HG03460 (cell line): ENCODE measurements around the gene ZNF133.

Experiments
- ATAC-seq: cut with Tn5 transposase; IDR thresholded peaks from one replicate; pipeline ENCODE4 v1.9.1; 2021; ENCODE audit not compliant: unreplicated experiment

Gene ZNF133

DNA sequence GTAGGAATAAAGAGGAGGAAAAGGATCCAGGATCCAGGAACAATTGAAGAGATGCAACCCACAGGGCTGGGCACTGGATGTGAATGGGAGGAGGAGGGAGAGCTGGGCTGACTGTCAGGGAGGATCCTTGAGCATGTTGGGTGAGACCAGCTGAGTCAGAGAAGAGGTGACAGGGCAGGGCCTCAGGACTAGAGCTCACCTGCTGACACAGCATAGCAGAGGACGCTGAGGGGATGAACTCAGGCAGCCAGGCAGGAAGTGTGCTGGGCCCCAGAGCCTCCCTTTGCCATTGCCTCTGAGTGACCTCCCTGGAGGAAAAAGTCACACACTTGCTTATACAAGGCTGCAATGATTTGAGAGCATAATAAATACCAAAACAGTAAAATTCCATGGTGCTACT, 72.3 kb downstream of the ZNF133 start:
- ATAC-seq: no peak

DNA sequence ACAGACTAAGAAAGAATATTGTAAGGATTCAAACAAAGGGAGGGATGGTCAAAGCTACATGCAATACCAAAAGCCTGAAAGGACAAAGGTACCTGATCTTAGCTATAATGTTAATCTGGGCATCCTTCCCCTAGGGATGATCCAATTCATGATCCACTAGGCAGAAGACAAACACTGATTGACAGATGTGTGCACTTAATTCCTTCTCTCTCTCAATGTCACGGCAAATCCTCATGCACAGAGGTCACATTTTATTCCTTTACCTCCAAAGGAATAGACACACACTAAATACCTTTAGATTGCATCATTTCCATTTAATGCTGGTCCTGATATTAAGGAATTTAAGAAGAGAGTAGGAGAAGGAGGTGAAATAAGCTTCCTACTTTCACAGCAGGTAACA, 73.4 kb downstream of the ZNF133 start:
- ATAC-seq: no peak

DNA sequence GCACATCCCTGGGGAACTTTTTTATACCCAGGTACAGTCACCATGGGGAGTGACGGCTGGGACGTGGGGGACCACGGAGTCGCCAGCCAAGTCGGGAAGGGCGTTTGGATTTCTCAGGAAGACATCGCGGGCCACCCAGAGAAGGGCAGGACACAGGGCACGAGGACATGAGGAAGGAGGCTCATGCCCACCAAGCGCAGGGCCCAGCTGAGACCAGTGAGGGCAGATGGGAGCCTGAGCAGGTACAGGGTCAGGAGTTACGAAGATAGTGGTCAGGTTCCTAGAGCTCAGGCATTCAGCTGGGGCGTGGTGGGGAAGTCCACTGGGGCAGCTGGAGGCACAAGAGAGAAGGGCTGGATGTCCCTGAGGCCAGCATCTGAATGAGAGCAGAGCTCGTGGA, 74.6 kb downstream of the ZNF133 start:
- no peak for ATAC-seq

DNA sequence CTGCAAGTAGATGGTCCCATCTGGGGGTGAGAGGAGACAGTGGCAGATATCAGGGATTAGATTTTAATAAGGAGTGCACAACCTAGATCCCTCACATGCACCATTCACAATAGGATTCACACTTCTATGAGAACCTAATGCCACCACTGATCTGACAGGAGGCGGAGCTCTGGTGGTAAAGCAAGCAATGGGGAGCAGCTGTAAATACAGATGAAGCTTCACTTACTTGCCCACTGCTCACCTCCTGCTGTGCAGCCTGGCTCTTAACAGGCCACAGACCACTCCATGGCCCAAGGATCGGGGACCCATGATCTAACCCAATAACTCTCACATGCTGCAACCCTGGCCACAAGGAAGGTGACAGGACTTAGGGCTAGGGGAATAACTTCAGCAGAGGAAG, 75.4 kb downstream of the ZNF133 start:
- ATAC-seq: no peak

DNA sequence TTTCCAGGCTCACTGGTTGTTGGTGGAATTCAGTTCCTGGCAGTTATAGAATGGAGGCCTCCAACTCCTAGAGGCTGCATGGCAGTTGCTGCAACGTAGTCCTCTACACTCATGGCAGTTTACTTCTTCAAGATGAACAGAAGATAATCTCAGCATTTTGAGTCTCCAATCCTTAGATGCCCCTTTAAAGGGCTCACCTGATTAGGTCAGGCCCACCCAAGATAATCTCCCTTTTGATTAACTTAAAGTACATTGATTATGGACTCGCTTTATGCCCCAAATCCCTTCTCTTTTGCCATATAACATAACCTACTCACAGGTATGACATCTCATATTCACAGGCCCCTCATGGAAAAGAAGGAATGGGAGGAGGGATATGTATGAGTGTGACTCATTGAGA, 76.4 kb downstream of the ZNF133 start:
- no peak for ATAC-seq
